ENCODE measurements around the gene GADL1.

The GADL1 gene

GRCh38 chr3:30756218-30756617 is 138.2 kb downstream of the GADL1 start:
- no peak for DNase-seq (ENCODE audit: low spot score)

GRCh38 chr3:30754426-30754825 is 140.0 kb downstream of the GADL1 start:
- no peak for DNase-seq (ENCODE audit: low spot score)

- no peak for DNase-seq (ENCODE audit: low spot score)
Measured at GRCh38 chr3:30753766-30754165, 140.7 kb downstream of the GADL1 start.

GRCh38 chr3:30752970-30753369 is 141.5 kb downstream of the GADL1 start:
- DNase-seq (ENCODE audit: low spot score) = no peak

- DNase-seq (ENCODE audit: low spot score) = no peak
Measured at GRCh38 chr3:30752491-30752890, 142.0 kb downstream of the GADL1 start.

GRCh38 chr3:30751610-30752299 is 142.7 kb downstream of the GADL1 start:
- DNase-seq (ENCODE audit: low spot score) = peak; percentile 19

- DNase-seq (ENCODE audit: low spot score) = no peak
Measured at GRCh38 chr3:30750967-30751366, 143.5 kb downstream of the GADL1 start.

- DNase-seq (ENCODE audit: low spot score) = no peak
Measured at GRCh38 chr3:30749230-30749629, 145.2 kb downstream of the GADL1 start.

- no peak for DNase-seq (ENCODE audit: low spot score)
Measured at GRCh38 chr3:30747771-30748281, 146.6 kb downstream of the GADL1 start.

GRCh38 chr3:30743641-30744317 is 150.7 kb downstream of the GADL1 start:
- no peak for DNase-seq (ENCODE audit: low spot score)

GRCh38 chr3:30742796-30743619 is 151.5 kb downstream of the GADL1 start:
- no peak for DNase-seq (ENCODE audit: low spot score)

- DNase-seq (ENCODE audit: low spot score) = no peak
Measured at GRCh38 chr3:30741889-30742288, 152.6 kb downstream of the GADL1 start.

- DNase-seq (ENCODE audit: low spot score) = no peak
Measured at GRCh38 chr3:30738605-30739004, 155.9 kb downstream of the GADL1 start.

- DNase-seq (ENCODE audit: low spot score) = no peak
Measured at GRCh38 chr3:30737743-30738499, 156.5 kb downstream of the GADL1 start.

GRCh38 chr3:30733696-30734095 is 160.8 kb downstream of the GADL1 start:
- no peak for DNase-seq (ENCODE audit: low spot score)

GRCh38 chr3:30733209-30733608 is 161.3 kb downstream of the GADL1 start:
- DNase-seq (ENCODE audit: low spot score) = no peak

- no peak for DNase-seq (ENCODE audit: low spot score)
Measured at GRCh38 chr3:30730967-30731366, 163.5 kb downstream of the GADL1 start.

GRCh38 chr3:30729936-30730335 is 164.5 kb downstream of the GADL1 start:
- DNase-seq (ENCODE audit: low spot score) = no peak

- no peak for DNase-seq (ENCODE audit: low spot score)
Measured at GRCh38 chr3:30729512-30729911, 164.9 kb downstream of the GADL1 start.

- DNase-seq (ENCODE audit: low spot score) = no peak
Measured at GRCh38 chr3:30728143-30728542, 166.3 kb downstream of the GADL1 start.

GRCh38 chr3:30724863-30725262 is 169.6 kb downstream of the GADL1 start:
- no peak for DNase-seq (ENCODE audit: low spot score)

- no peak for DNase-seq (ENCODE audit: low spot score)
Measured at GRCh38 chr3:30723211-30723610, 171.2 kb downstream of the GADL1 start.
